ENCODE data around the gene CDK6. TPM values are rescaled to one million over a fixed set of nuclear protein-coding genes. Genes with fewer than 3 reads are reported as not detected.

CDK6 gene
- total and polyA plus RNA-seq, 10 of the 15 experiments (the other 5 are each of a cell fraction or from before 2014, with no cell fraction given), result 8.0 to 118 (median 45.8) TPM

GRCh38 chr7:92708111-92709042 lies 128.0 kb downstream of the CDK6 start:
- peaks cover 0 to 1% of the 10 kb centered on the region in 2 experiments; a peak in 3 of 4 replicates for H3K36me3 ChIP-seq (ENCODE audit: control insufficient read depth in 2 of 2, insufficient read depth in 2 of 2, low read length in 1 of 2)
- no peak overlapping the region for H3K27ac ChIP-seq (ENCODE audit: control insufficient read depth, insufficient read depth)
- FAIRE-seq (no peak), DNase-seq (ENCODE audit: low read depth, low spot score) (no peak), ATAC-seq (peak; percentile 87)
- BruUV-seq (replicated peaks), result no TSS peak
- no peaks in the 10 kb centered on the region for H3K79me2 ChIP-seq (ENCODE audit: control insufficient read depth, insufficient read depth, low read length)
- intact Hi-C loops (cut with micrococcal nuclease; ENCODE audit: unreplicated experiment) (loop anchor here (1.0 to 5.0 kb wide), 3 partner anchors 74 to 124 kb away; no protein-coding TSS in a partner anchor), in situ Hi-C loops (cut with MboI) (no loop called here)
- no peak overlapping the region for H2AFZ ChIP-seq (ENCODE audit: control insufficient read depth, low read depth, low read length)
- ChIA-PET POLR2A (interaction anchor here (1.0 kb wide), 1 partner anchor 56 kb away, joined by 3 read pairs; no protein-coding TSS in a partner anchor), CTCF (interaction anchor here (1.0 to 1.1 kb wide), 2 partner anchors 13 to 14 kb away, joined by 3 to 4 read pairs; no protein-coding TSS in a partner anchor), RAD21 (ENCODE audit: unreplicated experiment) (no interaction called here), SMC1A (ENCODE audit: uncharacterized antibody, unreplicated experiment) (interaction anchor here (1.0 to 1.1 kb wide), 3 partner anchors 10 to 122 kb away, joined by 3 to 5 read pairs (median 5); no protein-coding TSS in a partner anchor)
- H3K9ac ChIP-seq (ENCODE audit: control insufficient read depth, insufficient read depth, low read length), result no peak overlapping the region
- no peaks in the 10 kb centered on the region for H4K20me1 ChIP-seq (ENCODE audit: control insufficient read depth, insufficient read depth)
- no peaks in the 10 kb centered on the region for H3K27me3 ChIP-seq (replicated peaks in 1 of 2; ENCODE audit: control insufficient read depth in 2 of 2, insufficient read depth in 2 of 2, low read length in 1 of 2)
- no peak overlapping the region for H3K4me2 ChIP-seq (ENCODE audit: control insufficient read depth, insufficient read depth)
- WGBS (ENCODE audit: insufficient coverage, insufficient replicate concordance, low lambda C conversion rate, missing lambda C conversion rate), result 35% methylated on average over 5 of the region's 5 CpGs
- H3K4me3 ChIP-seq, result no peak overlapping the region
- H3K4me1 ChIP-seq (ENCODE audit: control insufficient read depth, insufficient read depth, low read length), result peaks cover 5% of the 10 kb centered on the region; the same call in 1 of the 2 replicates
- H3K9me3 ChIP-seq (replicated peaks; ENCODE audit: control insufficient read depth, insufficient read depth, low read length), result peaks cover 2% of the 10 kb centered on the region; the same call in 2 of the 3 replicates
- TF ChIP-seq NBN (IDR thresholded peaks at IDR 0.05) (no peak), ATF7 (IDR thresholded peaks at IDR 0.05; ENCODE audit: low read depth) (peak; percentile 50; the same call in 1 of the 2 replicates), RUNX3 (IDR thresholded peaks at IDR 0.05; ENCODE audit: low read length) (peak; percentile 75), LARP7 (IDR thresholded peaks at IDR 0.05) (no peak), MLLT1 (IDR thresholded peaks at IDR 0.05) (no peak), FOXM1 (IDR thresholded peaks at IDR 0.05; ENCODE audit: low read depth, low read length) (peak; percentile 51; the same call in 1 of the 2 replicates), ZNF24 (IDR thresholded peaks at IDR 0.05) (no peak), ESRRA (IDR thresholded peaks at IDR 0.05; ENCODE audit: low read length) (no peak), BCL11A (IDR thresholded peaks at IDR 0.05; ENCODE audit: low read depth, low read length) (0 out of 2 replicates have a peak, but pooled peaks have one; percentile 48), IRF4 (IDR thresholded peaks at IDR 0.05; ENCODE audit: low read depth, low read length) (no peak), MTA2 (IDR thresholded peaks at IDR 0.05; ENCODE audit: low read depth) (peak; percentile 80), MEF2B (IDR thresholded peaks at IDR 0.05; ENCODE audit: partially characterized antibody, poor library complexity, severe bottlenecking) (peak; percentile 22), GABPA (IDR thresholded peaks at IDR 0.05; ENCODE audit: low read depth) (peak; percentile 32; the same call in 1 of the 2 replicates), EED (IDR thresholded peaks at IDR 0.05; ENCODE audit: low read depth) (no peak), HSF1 (IDR thresholded peaks at IDR 0.05; ENCODE audit: low read depth, low read length) (no peak), NRF1 (conservative IDR thresholded peaks at IDR 0.05; ENCODE audit: low read depth, low read length) (no peak), CBX5 (IDR thresholded peaks at IDR 0.05; ENCODE audit: low read depth) (no peak), ATF2 (IDR thresholded peaks at IDR 0.05; ENCODE audit: low read length) (peak; percentile 60; the same call in 1 of the 2 replicates), SRF (IDR thresholded peaks at IDR 0.05; ENCODE audit: low read depth in 2 of 2, low read length in 2 of 2) (no peak), DPF2 (IDR thresholded peaks at IDR 0.05) (0 out of 2 replicates have a peak, but pooled peaks have one; percentile 45), JUNB (IDR thresholded peaks at IDR 0.05) (peak; percentile 94)

All from GM12878 (cell line).